Vagina (tissue), 2 donors: ENCODE measurements around the gene B3GALT4. TPM values are rescaled to one million over a fixed set of nuclear protein-coding genes. Genes with fewer than 3 reads are reported as not detected.

ENCODE experiments used
- DNase-seq, 2 donors: peaks; one replicate each; pipeline ENCODE4 v3.0.0-alpha.2; 2017; ENCODE audit errors: extremely low spot score in 2 of 2
- H3K27ac ChIP-seq: fragments of 200-600 bp; sonication (generic); one replicate; pipeline ENCODE4 v1.5.1; 2019
- H3K27me3 ChIP-seq: fragments of 200-600 bp; sonication (generic); one replicate; pipeline ENCODE4 v1.5.1; 2019
- H3K36me3 ChIP-seq, 2 donors: fragments of 200-600 bp; sonication (generic); one replicate each; pipeline ENCODE4 v1.5.1; 2017 to 2019
- H3K4me1 ChIP-seq: fragments of 200-600 bp; sonication (generic); one replicate; pipeline ENCODE4 v1.5.1; 2019
- H3K4me3 ChIP-seq, 2 donors: fragments of 200-600 bp; sonication (generic); 1 replicate in 1 of 2; 2 replicates in 1 of 2; pipeline ENCODE4 v1.5.1; 2016 to 2019
- H3K9me3 ChIP-seq: fragments of 200-600 bp; sonication (generic); one replicate; pipeline ENCODE4 v1.5.1; 2019
- POLR2A ChIP-seq, 2 donors: fragments of 450-650 bp; IDR thresholded peaks; one replicate each; pipeline ENCODE4 v1.6.1; 2017; ENCODE audit warnings: antibody characterized with exemption in 2 of 2, mild to moderate bottlenecking in 2 of 2, moderate library complexity in 2 of 2
- POLR2AphosphoS5 ChIP-seq, 2 donors: sonication (generic); formaldehyde crosslinking; IDR thresholded peaks; one replicate each; pipeline ENCODE4 v1.9.0; 2017; ENCODE audit warnings: antibody characterized with exemption in 2 of 2, mild to moderate bottlenecking in 2 of 2, low read depth in 1 of 2; ENCODE audit not compliant: insufficient read depth in 1 of 2
- intact Hi-C: fragments of 100-400 bp; cut with DNase I; formaldehyde crosslinking; loops from one replicate; pipeline ENCODE4 v1.15.1; 2023
- total RNA-seq: library from RNA; depleted of rRNA; stranded (reverse); fragments of >200 nt; gene quantifications from one replicate; pipeline ENCODE4 v1.2.3, GENCODE V29; 2016
- TF ChIP-seq, protein P1 (sequence below), 3 experiments: fragments of 450-650 bp in 2 of 3; fragments of 200-600 bp in 1 of 3; sonication (generic) in 1 of 3; IDR thresholded peaks; one replicate each; pipeline ENCODE4 v1.5.1; 2017 to 2019; ENCODE audit warnings: antibody characterized with exemption in 3 of 3, mild to moderate bottlenecking in 2 of 3, moderate library complexity in 2 of 3

B3GALT4 gene
- total RNA-seq, 1 donor from 2014 or later = 14.0 TPM

DNA sequence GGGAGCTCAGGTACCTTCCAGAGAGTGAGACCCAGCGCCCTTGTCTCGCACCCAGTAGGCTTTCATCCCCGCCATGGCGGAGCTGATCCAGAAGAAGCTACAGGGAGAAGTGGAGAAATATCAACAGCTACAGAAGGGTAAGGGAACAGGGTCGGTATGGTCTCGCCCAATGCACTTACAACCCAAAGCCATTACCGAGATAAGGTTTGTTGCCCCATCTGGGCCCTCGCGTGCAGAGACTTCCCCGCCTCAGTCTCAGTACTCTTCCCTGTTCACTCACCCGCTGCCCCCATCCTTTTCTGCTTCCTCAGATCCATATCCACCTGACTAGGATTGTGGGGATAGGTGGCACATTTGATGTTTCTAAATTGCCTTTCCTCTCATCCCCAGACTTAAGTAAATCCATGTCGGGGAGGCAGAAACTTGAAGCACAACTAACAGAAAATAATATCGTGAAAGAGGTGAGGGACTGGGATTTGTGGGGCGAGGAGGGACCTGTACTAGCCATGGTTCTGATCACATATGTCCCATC is 12.9 kb downstream of the B3GALT4 start:
- intact Hi-C loops = no loop called here

DNA sequence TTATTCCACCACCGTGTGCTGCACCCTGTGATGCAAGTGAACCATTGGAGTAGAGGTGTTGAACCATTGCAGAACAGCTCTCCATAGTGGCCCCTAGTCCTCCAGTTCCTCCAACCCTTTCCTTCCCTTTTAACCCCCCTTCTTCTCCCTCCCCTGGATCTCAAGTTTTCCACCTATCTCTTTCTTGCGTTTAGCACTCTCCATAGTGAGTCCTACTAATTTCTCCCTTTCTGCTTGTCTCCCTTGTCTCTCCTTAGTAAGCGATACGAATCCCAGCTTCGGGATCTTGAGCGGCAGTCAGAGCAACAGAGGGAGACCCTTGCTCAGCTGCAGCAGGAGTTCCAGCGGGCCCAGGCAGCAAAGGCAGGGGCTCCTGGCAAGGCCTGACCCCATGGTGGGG is 13.5 kb downstream of the B3GALT4 start:
- Histone ChIP-seq H3K4me1 (peaks cover 28% of the 10 kb centered on the region), H3K4me3 (peak overlapping the region; percentile 63 to 81), H3K9me3 (no peaks in the 10 kb centered on the region), H3K27me3 (no peaks in the 10 kb centered on the region), H3K36me3 (peaks cover 0 to 31% of the 10 kb centered on the region in 2 donors), H3K27ac (no peak overlapping the region)
- no peak for DNase-seq
- intact Hi-C loops = no loop called here
- TF ChIP-seq, protein P1, sequence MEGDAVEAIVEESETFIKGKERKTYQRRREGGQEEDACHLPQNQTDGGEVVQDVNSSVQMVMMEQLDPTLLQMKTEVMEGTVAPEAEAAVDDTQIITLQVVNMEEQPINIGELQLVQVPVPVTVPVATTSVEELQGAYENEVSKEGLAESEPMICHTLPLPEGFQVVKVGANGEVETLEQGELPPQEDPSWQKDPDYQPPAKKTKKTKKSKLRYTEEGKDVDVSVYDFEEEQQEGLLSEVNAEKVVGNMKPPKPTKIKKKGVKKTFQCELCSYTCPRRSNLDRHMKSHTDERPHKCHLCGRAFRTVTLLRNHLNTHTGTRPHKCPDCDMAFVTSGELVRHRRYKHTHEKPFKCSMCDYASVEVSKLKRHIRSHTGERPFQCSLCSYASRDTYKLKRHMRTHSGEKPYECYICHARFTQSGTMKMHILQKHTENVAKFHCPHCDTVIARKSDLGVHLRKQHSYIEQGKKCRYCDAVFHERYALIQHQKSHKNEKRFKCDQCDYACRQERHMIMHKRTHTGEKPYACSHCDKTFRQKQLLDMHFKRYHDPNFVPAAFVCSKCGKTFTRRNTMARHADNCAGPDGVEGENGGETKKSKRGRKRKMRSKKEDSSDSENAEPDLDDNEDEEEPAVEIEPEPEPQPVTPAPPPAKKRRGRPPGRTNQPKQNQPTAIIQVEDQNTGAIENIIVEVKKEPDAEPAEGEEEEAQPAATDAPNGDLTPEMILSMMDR (IDR thresholded peaks at IDR 0.05) = no peak
- TF ChIP-seq POLR2AphosphoS5 (IDR thresholded peaks at IDR 0.05; ENCODE audit: insufficient read depth in 1 of 2, low read depth in 1 of 2) (no peak), POLR2A (IDR thresholded peaks at IDR 0.05) (no peak)

More for the DNA sequence above, 12.9 kb downstream of the B3GALT4 start:
- peaks cover 28% of the 10 kb centered on the region for H3K4me1 ChIP-seq
- TF ChIP-seq POLR2A (IDR thresholded peaks at IDR 0.05) = no peak
- peak in 1 of 2 donors; percentile 4 for TF ChIP-seq POLR2AphosphoS5 (IDR thresholded peaks at IDR 0.05; ENCODE audit: insufficient read depth in 1 of 2, low read depth in 1 of 2)
- peak overlapping the region; percentile 63 to 81 for H3K4me3 ChIP-seq
- no peaks in the 10 kb centered on the region for H3K27me3 ChIP-seq
- H3K27ac ChIP-seq = peak overlapping the region; percentile 81
- no peaks in the 10 kb centered on the region for H3K9me3 ChIP-seq
- DNase-seq = no peak
- peaks cover 0 to 28% of the 10 kb centered on the region in 2 donors for H3K36me3 ChIP-seq

DNA sequence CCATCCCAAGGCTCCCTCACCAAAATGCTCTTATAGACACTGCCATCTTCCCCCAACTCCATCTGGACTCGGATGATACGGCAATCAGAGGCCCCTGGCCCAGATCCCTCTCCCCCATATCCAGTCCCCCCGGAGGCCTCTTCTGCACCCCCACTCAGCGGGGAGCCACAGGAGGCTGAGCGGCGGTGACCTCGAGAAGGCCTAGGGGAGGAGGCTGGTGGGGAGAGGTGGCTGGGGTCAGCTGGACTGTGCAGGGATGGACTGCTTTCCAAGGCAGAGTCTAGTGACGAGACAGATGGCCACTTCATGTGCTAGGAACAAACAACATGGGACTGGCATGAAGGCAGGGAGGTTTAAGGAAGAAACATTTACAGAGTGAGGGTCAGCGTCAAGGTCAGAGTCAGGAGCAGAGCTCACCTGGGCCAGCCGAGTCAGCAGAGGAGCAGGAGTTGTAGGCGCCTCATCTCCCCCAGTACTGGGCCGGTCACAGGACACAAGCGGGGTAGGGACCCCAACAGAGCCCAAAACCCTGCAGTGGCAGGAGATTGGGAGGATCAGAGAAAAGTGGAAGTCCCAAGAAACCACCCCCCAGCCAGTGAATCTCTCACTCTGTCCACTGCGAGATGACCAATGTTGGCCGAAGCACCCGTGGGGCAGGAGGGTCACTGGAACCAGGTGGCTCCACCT is 16.2 kb downstream of the B3GALT4 start:
- Histone ChIP-seq H3K36me3 (peaks cover 0 to 45% of the 10 kb centered on the region in 2 donors), H3K4me1 (peaks cover 36% of the 10 kb centered on the region), H3K9me3 (no peaks in the 10 kb centered on the region), H3K27ac (no peak overlapping the region), H3K4me3 (no peak overlapping the region), H3K27me3 (no peaks in the 10 kb centered on the region)
- intact Hi-C loops = no loop called here
- TF ChIP-seq POLR2AphosphoS5 (IDR thresholded peaks at IDR 0.05; ENCODE audit: insufficient read depth in 1 of 2, low read depth in 1 of 2) (no peak), POLR2A (IDR thresholded peaks at IDR 0.05) (no peak)
- DNase-seq = no peak

DNA sequence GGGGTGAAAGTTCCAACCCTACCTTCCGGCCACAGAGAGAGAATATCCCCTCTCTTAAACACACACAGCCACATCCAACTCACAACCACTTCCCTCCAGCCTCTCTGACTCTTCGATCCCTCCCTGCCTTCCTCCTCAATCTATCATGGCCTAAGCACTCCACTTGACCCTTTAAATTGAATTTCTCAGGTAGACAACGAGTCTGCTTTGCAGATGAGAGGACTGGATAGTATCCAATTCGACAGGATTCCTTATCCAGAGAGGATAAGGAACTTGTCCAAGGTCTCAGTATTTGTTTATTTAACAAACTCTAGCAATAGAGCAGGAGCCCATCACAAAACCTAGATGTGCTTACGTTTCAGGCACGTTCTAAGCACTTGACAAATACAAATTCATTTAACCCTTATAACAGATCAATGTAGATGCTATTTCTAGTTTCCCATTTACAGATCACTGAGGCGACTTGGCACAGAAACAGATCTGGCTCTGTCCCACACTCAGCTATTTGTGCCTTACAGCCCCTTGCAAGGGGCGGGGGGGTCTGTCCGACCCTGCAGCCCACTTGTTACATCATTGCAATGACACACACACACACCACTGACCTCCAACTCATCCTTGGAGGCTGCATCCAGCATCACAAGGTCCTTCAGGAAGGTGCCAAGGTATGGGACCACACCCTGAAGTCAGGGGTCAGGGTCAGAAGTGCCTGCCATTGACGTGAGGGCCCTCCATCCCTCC is 17.3 kb downstream of the B3GALT4 start:
- H3K4me1 ChIP-seq = peaks cover 31% of the 10 kb centered on the region
- no peak overlapping the region for H3K27ac ChIP-seq
- H3K36me3 ChIP-seq = peaks cover 0 to 45% of the 10 kb centered on the region in 2 donors
- H3K27me3 ChIP-seq = no peaks in the 10 kb centered on the region
- DNase-seq = no peak
- H3K9me3 ChIP-seq = no peaks in the 10 kb centered on the region
- TF ChIP-seq POLR2AphosphoS5 (IDR thresholded peaks at IDR 0.05; ENCODE audit: insufficient read depth in 1 of 2, low read depth in 1 of 2) (no peak), POLR2A (IDR thresholded peaks at IDR 0.05) (no peak)
- TF ChIP-seq, protein P1 (IDR thresholded peaks at IDR 0.05) = no peak
- H3K4me3 ChIP-seq = no peak overlapping the region
- intact Hi-C loops = no loop called here

DNA sequence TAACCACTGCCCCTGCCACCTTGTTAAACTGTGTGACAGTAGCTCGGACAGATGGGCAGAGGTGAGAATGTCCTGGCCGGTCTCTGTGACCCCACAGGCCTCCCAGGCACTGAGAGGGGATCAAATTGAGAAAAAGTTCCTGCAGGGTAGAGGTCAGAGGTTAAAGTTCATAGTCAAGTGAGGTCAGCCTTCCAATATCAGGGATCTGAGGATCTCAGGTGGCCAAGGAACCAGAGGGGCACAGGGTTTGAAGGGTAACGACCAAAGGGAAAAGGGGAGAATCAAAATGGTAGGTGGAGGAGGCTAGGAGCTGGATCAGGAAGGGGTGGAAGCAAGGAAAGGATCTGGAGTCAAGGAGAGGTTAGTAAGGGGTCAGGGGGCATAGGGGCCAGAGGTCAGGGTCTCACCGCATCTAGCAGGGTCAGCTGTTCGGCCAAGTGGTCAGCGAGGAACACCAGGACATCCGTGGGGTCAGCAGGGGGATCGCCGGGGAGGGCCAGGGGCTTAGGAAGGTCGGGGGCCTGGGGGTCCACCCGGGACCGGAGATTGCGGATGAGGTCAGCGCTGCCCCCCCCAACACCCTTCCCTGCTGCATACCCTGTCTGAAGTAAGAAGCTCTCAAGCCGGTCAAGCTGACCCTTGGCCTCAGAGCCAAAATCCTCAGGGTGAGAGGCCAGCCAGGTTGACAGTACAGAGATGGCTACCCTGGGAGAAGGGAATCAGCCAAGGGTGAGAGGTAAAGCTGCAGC is 18.9 kb downstream of the B3GALT4 start:
- no peak for DNase-seq
- Histone ChIP-seq H3K36me3 (peaks cover 0 to 45% of the 10 kb centered on the region in 2 donors), H3K27ac (no peak overlapping the region), H3K27me3 (no peaks in the 10 kb centered on the region), H3K4me1 (peaks cover 30% of the 10 kb centered on the region), H3K9me3 (no peaks in the 10 kb centered on the region), H3K4me3 (no peak overlapping the region)
- TF ChIP-seq, protein P1 (IDR thresholded peaks at IDR 0.05) = no peak
- no peak for TF ChIP-seq POLR2A (IDR thresholded peaks at IDR 0.05)
- no peak for TF ChIP-seq POLR2AphosphoS5 (IDR thresholded peaks at IDR 0.05; ENCODE audit: insufficient read depth in 1 of 2, low read depth in 1 of 2)
- intact Hi-C loops = no loop called here
